ENCODE measurements around the gene ABHD3. TPM values are rescaled to one million over a fixed set of nuclear protein-coding genes. Genes with fewer than 3 reads are reported as not detected.
"Not testable (repeated sequence)": the region's sequence is repeated elsewhere in the genome, so short reads cannot be mapped to it uniquely, and the experiment has no call there.

Gene ABHD3
- total RNA-seq, result 10 to 100 TPM; 48.1 to 54.4 TPM

- no peaks in the 10 kb centered on the region for H3K36me3 Mint-ChIP-seq
- H3K9me3 Mint-ChIP-seq, result no peaks in the 10 kb centered on the region
- peaks cover 23% of the 10 kb centered on the region in 2 donors for H3K4me1 Mint-ChIP-seq (ENCODE audit: low read depth in 2 of 2)
- peak within 1 kb of the TSS; percentile 96 for H3K4me3 Mint-ChIP-seq
- peak within 1 kb of the TSS; percentile 93 to 94 for H3K27ac Mint-ChIP-seq
- peak; percentile 99 for ATAC-seq
- DNase-seq (ENCODE audit: low spot score), result peak; percentile 97
- no peaks in the 10 kb centered on the region for H3K27me3 Mint-ChIP-seq
Observed at GRCh38 chr18:21704603-21705364, at the start of gene ABHD3. Gene ABHD3, minus strand, starts transcription at chr18:21704774. Its CDS starts 109 bp downstream, at chr18:21704665.

DNA sequence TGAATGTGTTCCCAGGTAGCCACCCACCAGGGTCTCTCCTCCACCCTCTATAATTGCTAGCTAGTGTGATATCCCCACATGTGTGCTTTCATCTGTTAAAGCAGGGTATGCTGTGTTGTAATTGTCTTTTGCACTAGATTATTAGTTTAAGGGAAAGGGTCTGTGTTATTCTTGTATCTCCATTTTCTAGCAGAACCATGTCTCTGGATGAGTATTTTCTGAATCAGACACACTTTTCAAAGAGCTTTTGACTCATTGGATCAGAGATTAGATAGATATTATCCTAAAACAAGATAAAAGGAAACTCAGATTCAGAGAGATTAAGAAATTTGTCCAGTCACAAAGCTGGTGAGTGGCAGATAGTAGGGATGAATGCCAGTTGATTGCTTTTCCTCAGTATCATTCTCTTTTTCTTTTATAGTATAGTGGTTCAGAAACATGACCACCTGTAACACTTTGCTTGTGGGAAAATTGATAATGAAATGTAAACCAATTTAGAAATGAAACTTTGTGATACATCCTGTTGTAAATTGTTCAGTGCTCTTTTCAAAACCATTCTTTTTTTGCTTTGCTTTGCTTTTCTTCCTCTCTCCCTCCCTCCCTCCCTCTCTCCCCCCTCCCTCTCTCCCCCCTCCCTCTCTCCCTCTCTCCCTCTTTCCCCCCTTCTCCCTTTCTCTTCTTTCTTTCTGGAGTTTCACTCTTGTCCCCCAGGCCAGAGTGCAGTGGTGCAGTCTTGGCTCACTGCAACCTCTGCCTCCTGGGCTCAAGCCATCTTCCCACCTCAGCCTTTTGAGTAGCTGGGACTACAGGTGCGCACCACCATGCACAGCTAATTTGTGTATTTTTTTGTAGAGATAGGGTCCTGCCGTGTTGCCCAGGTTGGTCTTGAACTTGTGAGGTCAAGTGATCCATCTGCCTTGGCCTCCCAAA lies 43.5 kb upstream of the ABHD3 start:
- no peak for ATAC-seq

DNA sequence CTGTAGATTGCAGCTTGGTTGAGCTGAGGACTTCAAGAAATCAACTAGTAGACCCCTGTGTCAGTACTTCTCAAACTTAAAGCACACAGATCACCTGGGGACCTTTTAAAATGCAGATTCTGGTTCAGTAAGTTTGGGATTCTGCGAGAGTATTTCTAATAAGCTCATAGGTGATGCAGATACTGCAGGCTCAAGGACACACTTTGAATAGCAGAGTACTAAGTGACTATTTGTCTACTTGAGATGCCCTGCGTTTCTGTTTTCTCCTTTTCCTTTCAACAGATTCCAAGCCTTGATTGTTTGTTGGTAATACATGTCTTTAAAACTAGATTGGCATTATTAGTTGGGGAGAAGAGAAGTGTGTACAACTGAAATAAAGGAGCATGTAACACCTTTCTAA lies 42.7 kb upstream of the ABHD3 start:
- no peaks in the 10 kb centered on the region for H3K27me3 Mint-ChIP-seq
- ATAC-seq (no peak), DNase-seq (ENCODE audit: low spot score) (no peak)
- no peaks in the 10 kb centered on the region for H3K36me3 Mint-ChIP-seq
- peak overlapping the region; percentile 38 to 45 for H3K27ac Mint-ChIP-seq
- H3K4me1 Mint-ChIP-seq (ENCODE audit: low read depth in 2 of 2), result peaks cover 22 to 51% of the 10 kb centered on the region in 2 donors
- H3K9me3 Mint-ChIP-seq, result no peaks in the 10 kb centered on the region
- no peak overlapping the region for H3K4me3 Mint-ChIP-seq

More for the DNA sequence above, 43.5 kb upstream of the ABHD3 start:
- Mint-ChIP-seq H3K27ac (peak overlapping the region; percentile 38 to 45), H3K27me3 (no peaks in the 10 kb centered on the region), H3K4me1 (ENCODE audit: low read depth in 2 of 2) (peaks cover 20 to 45% of the 10 kb centered on the region in 2 donors), H3K36me3 (no peaks in the 10 kb centered on the region), H3K9me3 (no peaks in the 10 kb centered on the region), H3K4me3 (no peak overlapping the region)
- DNase-seq (ENCODE audit: low spot score), result no peak

DNA sequence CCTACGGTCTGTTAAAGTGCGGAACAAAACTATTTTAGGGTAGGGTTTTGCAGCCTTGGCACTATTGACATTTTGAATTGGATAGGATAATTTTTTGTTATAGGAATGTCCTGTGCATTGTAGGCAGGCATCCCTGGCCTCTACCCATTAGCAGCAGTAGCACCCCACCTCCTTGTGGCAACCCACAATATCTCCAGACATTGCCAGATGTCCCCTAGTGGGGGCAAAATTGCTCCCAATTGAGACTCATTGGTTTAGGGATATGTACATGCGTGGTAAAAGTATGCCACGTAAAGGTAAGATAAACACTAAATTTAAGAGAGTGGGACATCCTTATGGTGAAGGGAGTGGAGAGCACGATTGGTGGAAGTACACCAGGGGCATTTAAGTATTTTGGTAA lies 40.7 kb upstream of the ABHD3 start:
- peaks cover 27 to 56% of the 10 kb centered on the region in 2 donors for H3K4me1 Mint-ChIP-seq (ENCODE audit: low read depth in 2 of 2)
- no peak overlapping the region for H3K4me3 Mint-ChIP-seq
- H3K27ac Mint-ChIP-seq, result no peak overlapping the region
- no peaks in the 10 kb centered on the region for H3K36me3 Mint-ChIP-seq
- no peaks in the 10 kb centered on the region for H3K27me3 Mint-ChIP-seq
- ATAC-seq (no peak), DNase-seq (ENCODE audit: low spot score) (no peak)
- H3K9me3 Mint-ChIP-seq, result no peaks in the 10 kb centered on the region

DNA sequence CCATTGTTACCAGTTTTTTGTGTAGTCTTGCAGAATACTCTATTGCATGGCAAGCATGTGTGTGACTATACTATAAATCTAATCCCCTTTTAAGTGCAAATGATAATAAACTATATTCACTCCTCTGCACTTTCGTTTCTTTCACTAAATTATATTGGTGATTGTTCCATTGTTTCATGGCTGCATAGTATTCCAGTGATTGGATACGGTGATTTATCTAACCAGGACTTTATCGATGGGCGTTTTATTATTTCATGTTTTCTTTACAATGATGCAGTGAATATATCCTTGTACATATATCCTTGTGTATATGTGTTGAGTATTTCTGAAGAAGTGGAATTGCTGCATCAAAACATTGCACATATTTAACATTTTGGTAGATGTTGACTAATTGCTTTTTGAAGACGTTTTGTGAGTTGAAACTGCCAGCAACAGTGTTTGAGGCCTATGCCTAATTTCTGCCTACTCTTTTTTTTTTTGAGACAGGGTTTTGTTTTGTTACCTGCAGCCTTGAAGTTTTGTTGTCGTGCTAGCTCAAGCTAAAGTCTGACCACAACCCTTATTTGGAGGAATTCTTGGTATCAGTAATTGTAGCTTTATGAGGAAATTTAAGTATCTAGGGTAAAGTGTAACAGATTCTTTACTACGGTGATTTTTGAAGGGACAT lies 38.7 kb upstream of the ABHD3 start:
- peak overlapping the region; percentile 12 to 65 for H3K27ac Mint-ChIP-seq
- no peaks in the 10 kb centered on the region for H3K36me3 Mint-ChIP-seq
- ATAC-seq (no peak), DNase-seq (ENCODE audit: low spot score) (no peak)
- peaks cover 0 to 1% of the 10 kb centered on the region in 2 donors for H3K27me3 Mint-ChIP-seq
- H3K4me1 Mint-ChIP-seq (ENCODE audit: low read depth in 2 of 2), result peaks cover 29 to 58% of the 10 kb centered on the region in 2 donors
- H3K9me3 Mint-ChIP-seq, result no peaks in the 10 kb centered on the region
- H3K4me3 Mint-ChIP-seq, result peak overlapping the region; percentile 75

DNA sequence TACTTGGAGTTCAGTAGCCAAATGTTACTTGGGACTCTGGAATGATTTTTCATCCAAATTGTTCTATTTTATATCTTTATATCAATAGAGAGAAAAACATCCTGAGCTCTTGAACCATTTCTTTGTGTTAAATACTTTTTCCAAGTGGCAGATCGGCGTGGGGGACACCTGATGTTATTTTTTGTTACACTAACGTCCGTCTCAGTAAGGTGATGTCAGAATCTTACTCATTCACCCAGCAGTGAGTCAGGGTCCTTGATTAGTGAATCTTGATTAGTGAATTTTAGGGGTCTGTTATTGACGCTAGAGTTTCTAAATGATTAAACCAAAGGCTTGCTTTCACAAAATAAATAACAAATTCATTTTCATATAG lies 37.7 kb upstream of the ABHD3 start:
- H3K4me1 Mint-ChIP-seq (ENCODE audit: low read depth in 2 of 2), result peaks cover 24 to 48% of the 10 kb centered on the region in 2 donors
- H3K36me3 Mint-ChIP-seq, result no peaks in the 10 kb centered on the region
- H3K4me3 Mint-ChIP-seq, result peak overlapping the region; percentile 78
- peaks cover 0 to 6% of the 10 kb centered on the region in 2 donors for H3K27me3 Mint-ChIP-seq
- ATAC-seq (no peak), DNase-seq (ENCODE audit: low spot score) (no peak)
- peak overlapping the region in 1 of 2 donors; percentile 48 for H3K27ac Mint-ChIP-seq
- H3K9me3 Mint-ChIP-seq, result no peaks in the 10 kb centered on the region

DNA sequence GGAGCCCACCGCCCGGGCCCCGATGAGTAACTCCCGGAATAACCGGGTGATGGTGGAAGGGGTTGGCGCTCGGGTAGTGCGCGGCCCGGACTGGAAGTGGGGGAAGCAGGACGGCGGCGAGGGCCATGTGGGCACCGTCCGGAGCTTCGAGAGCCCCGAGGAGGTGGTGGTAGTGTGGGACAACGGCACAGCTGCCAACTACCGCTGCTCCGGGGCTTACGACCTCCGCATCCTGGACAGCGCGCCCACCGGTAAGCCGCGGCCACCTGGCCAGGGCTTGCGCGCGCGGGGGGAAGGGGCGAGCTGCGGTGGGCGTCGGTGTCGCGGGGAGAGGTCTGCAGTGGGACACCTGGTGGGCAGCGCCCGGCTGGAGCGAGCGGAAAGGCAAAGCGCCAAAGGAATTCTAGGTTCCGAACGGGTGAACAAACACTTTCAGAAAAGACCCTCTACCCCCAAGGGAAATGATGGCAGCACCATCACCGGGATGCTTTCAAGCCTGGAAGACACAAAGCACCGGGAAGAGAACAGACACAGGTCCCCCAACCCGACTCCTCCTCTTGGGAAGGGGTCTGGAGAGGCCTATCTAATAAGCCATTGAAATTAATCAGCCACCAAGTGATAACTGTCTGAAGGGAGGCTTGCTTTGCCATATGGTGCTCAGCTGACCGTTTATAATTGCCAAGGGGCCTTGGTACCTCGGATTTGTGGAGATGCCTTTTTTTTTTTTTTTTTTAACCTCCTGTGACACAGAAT lies 37.2 kb upstream of the ABHD3 start:
- Mint-ChIP-seq H3K4me1 (ENCODE audit: low read depth in 2 of 2) (peaks cover 24 to 43% of the 10 kb centered on the region in 2 donors), H3K36me3 (peaks cover under 1% of the 10 kb centered on the region), H3K4me3 (peak overlapping the region; percentile 78), H3K27me3 (peaks cover under 1 to 7% of the 10 kb centered on the region in 2 donors), H3K27ac (peak overlapping the region in 1 of 2 donors; percentile 48), H3K9me3 (no peaks in the 10 kb centered on the region)
- ATAC-seq (peak; percentile 1 to 15), DNase-seq (ENCODE audit: low spot score) (no peak)

DNA sequence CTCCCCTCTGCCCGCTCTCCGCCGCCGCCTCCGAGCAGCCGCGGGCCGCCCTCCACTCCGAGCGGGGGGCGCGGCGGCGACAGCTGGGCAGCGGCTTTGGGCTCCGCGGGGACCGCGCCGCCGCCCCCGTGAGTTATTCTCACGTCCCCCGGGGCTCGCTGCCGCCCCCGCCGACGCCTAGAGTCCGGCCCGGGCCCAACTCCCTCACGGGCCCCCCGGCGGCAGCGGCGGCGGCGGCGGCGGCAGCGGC lies 36.7 kb upstream of the ABHD3 start:
- DNase-seq (ENCODE audit: low spot score) (no peak), ATAC-seq (no peak)
- Mint-ChIP-seq H3K9me3 (peaks cover 2% of the 10 kb centered on the region), H3K4me1 (ENCODE audit: low read depth in 2 of 2) (peaks cover 24 to 42% of the 10 kb centered on the region in 2 donors), H3K27ac (no peak overlapping the region), H3K36me3 (peaks cover 6% of the 10 kb centered on the region), H3K27me3 (peaks cover 5 to 11% of the 10 kb centered on the region in 2 donors), H3K4me3 (peak overlapping the region; percentile 78)

DNA sequence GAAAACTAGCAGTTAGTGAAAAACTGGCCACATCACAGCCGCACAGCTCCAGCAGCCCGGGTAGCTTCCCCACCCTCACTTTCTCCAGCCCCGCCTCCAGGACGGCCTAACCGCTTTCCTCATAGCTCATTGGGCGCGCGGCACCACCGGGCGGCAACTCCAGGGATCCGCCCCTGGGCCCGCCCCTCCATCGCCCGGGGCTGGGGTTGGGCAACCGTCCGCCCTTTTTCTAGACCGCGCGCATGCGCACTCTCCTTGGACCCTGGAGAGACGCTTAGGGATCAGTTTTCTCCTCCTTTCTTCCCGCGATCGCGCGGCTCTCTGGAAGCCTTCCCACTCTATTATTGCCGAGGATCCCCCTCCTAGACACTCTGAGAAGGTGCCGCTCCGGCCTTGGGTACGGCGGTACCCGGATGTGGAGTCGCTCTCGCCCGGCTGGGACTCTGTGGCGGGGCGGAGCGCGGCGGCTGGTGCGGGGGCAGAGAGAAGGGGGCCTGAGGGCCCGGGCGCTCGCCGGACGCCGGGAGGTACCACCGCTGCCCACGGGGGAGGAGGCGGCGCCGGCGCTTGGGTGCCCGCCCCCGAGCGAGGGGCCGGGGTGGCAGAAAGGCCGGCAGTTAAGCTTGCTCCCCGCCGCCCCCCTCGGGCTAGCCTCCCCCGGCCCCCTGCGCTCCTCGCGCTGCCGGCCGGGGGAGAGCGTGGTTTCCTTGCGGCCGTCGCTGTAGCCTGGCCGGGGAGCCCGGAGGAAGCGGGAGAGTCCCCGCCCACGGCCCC lies 36.2 kb upstream of the ABHD3 start, which contains the start of gene MIB1:
Gene MIB1 (plus strand): TSS at position 255 of the 774 bp plus-strand sequence. CDS start 792 bp downstream, outside the sequence.
- peak within 1 kb of the TSS; percentile 81 to 93 for H3K27ac Mint-ChIP-seq
- peak; percentile 98 for DNase-seq (ENCODE audit: low spot score)
- H3K9me3 Mint-ChIP-seq, result peaks cover 2% of the 10 kb centered on the region
- ATAC-seq, result peak; percentile 98 to 99
- peaks cover 24 to 42% of the 10 kb centered on the region in 2 donors for H3K4me1 Mint-ChIP-seq (ENCODE audit: low read depth in 2 of 2)
- H3K36me3 Mint-ChIP-seq, result peaks cover 8% of the 10 kb centered on the region
- H3K27me3 Mint-ChIP-seq, result peaks cover 9 to 14% of the 10 kb centered on the region in 2 donors
- H3K4me3 Mint-ChIP-seq, result peak within 1 kb of the TSS; percentile 89

- Mint-ChIP-seq H3K9me3 (peaks cover 2% of the 10 kb centered on the region), H3K27me3 (peaks cover 9 to 14% of the 10 kb centered on the region in 2 donors)
Observed at GRCh38 chr18:21739604-21740537, 35.3 kb upstream of the ABHD3 start.

DNA sequence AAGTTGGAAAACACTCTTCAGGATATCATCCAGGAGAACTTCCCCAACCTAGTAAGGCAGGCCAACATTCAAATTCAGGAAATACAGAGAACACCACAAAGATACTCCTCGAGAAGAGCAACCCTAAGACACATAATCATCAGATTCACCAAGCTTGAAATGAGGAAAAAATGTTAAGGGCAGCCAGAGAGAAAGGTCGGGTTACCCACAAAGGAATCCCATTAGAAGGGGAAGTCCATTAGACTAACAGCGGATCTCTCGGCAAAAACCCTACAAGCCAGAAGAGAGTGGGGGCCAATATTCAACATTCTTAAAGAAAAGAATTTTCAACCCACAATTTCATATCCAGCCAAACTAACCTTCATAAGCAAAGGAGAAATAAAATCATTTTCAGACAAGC lies 32.4 kb upstream of the ABHD3 start:
- ATAC-seq; H3K9me3 Mint-ChIP-seq; DNase-seq (ENCODE audit: low spot score); H3K4me3 Mint-ChIP-seq; H3K36me3 Mint-ChIP-seq; H3K27ac Mint-ChIP-seq: not testable (repeated sequence)
- Mint-ChIP-seq H3K4me1 (ENCODE audit: low read depth in 2 of 2) (peaks cover 9 to 17% of the 10 kb centered on the region in 2 donors), H3K27me3 (peaks cover 14 to 16% of the 10 kb centered on the region in 2 donors)

More at GRCh38 chr18:21739604-21740537, 35.3 kb upstream of the ABHD3 start:
- Mint-ChIP-seq H3K36me3 (peaks cover 8% of the 10 kb centered on the region), H3K4me3 (peak overlapping the region; percentile 89), H3K4me1 (ENCODE audit: low read depth in 2 of 2) (peaks cover 24 to 42% of the 10 kb centered on the region in 2 donors), H3K27ac (peak overlapping the region; percentile 81 to 93)
- no peak for DNase-seq (ENCODE audit: low spot score)
- no peak for ATAC-seq
